IMR-90 (cell line): ENCODE results near the gene CNOT3.

Experiments
- BHLHE40 ChIP-seq: fragments of 150-350 bp; IDR thresholded peaks from 2 replicates; pipeline ENCODE4 v1.6.1; 2016; ENCODE audit warnings: mild to moderate bottlenecking, low read depth, low read length
- CEBPB ChIP-seq: IDR thresholded peaks from 2 replicates; pipeline ENCODE4 v1.6.1; 2012; ENCODE audit warnings: low read depth, low read length, improper control_type of control experiment
- CTCF ChIP-seq: conservative IDR thresholded peaks from 2 replicates; pipeline ENCODE4 v1.5.1; 2012; ENCODE audit warnings: mild to moderate bottlenecking, low read depth, low read length, improper control_type of control experiment
- ELK1 ChIP-seq: fragments of 150-350 bp; IDR thresholded peaks from 2 replicates; pipeline ENCODE4 v1.6.1; 2016; ENCODE audit warnings: low read depth, mild to moderate bottlenecking, low read length, moderate library complexity, borderline replicate concordance
- MAFK ChIP-seq: IDR thresholded peaks from 2 replicates; pipeline ENCODE4 v1.6.1; 2012; ENCODE audit warnings: low read depth, low read length, improper control_type of control experiment
- MAZ ChIP-seq: IDR thresholded peaks from 2 replicates; pipeline ENCODE4 v1.6.1; 2012; ENCODE audit warnings: low read depth, mild to moderate bottlenecking, low read length, improper control_type of control experiment, moderate library complexity, borderline replicate concordance
- MXI1 ChIP-seq: IDR thresholded peaks from 2 replicates; pipeline ENCODE4 v1.6.1; 2012; ENCODE audit warnings: low read depth, mild to moderate bottlenecking, low read length, moderate library complexity, borderline replicate concordance
- NFE2L2 ChIP-seq: fragments of 150-350 bp; IDR thresholded peaks from 2 replicates; pipeline ENCODE4 v1.6.1; 2016; ENCODE audit warnings: low read depth, mild to moderate bottlenecking, low read length
- POLR2A ChIP-seq: IDR thresholded peaks from 2 replicates; pipeline ENCODE4 v1.6.1; 2012; ENCODE audit warnings: mild to moderate bottlenecking, low read depth, low read length
- RAD21 ChIP-seq: IDR thresholded peaks from 2 replicates; pipeline ENCODE4 v1.6.1; 2012; ENCODE audit warnings: low read length, improper control_type of control experiment
- RCOR1 ChIP-seq: IDR thresholded peaks from 2 replicates; pipeline ENCODE4 v1.6.1; 2012; ENCODE audit warnings: mild to moderate bottlenecking, low read length, improper control_type of control experiment; ENCODE audit not compliant: insufficient replicate concordance
- RFX5 ChIP-seq: IDR thresholded peaks from 2 replicates; pipeline ENCODE4 v1.8.0; 2012; ENCODE audit warnings: low read depth, mild to moderate bottlenecking, low read length, moderate library complexity
- SMC3 ChIP-seq: fragments of 150-350 bp; IDR thresholded peaks from 2 replicates; pipeline ENCODE4 v1.6.1; 2016; ENCODE audit warnings: low read depth, mild to moderate bottlenecking, antibody characterized with exemption, low read length, moderate library complexity
- USF2 ChIP-seq: fragments of 150-350 bp; IDR thresholded peaks from 2 replicates; pipeline ENCODE4 v1.6.1; 2017; ENCODE audit warnings: mild to moderate bottlenecking, antibody characterized with exemption, low read length, low read depth

GRCh38 chr19:54125713-54126112, 11.8 kb upstream of the CNOT3 start:
- no peak for TF ChIP-seq CTCF
- no peak for TF ChIP-seq POLR2A
- TF ChIP-seq ELK1: no peak
- no peak for TF ChIP-seq CEBPB
- TF ChIP-seq USF2: no peak
- no peak for TF ChIP-seq RFX5
- TF ChIP-seq RAD21: no peak
- no peak for TF ChIP-seq MAFK
- no peak for TF ChIP-seq BHLHE40
- TF ChIP-seq MXI1: no peak
- TF ChIP-seq SMC3: no peak
- no peak for TF ChIP-seq RCOR1
- no peak for TF ChIP-seq MAZ
- no peak for TF ChIP-seq NFE2L2
